ENCODE data around the gene MLX.
"Not testable (repeated sequence)": the region's sequence is repeated elsewhere in the genome, so short reads cannot be mapped to it uniquely, and the experiment has no call there.

The MLX gene

DNA sequence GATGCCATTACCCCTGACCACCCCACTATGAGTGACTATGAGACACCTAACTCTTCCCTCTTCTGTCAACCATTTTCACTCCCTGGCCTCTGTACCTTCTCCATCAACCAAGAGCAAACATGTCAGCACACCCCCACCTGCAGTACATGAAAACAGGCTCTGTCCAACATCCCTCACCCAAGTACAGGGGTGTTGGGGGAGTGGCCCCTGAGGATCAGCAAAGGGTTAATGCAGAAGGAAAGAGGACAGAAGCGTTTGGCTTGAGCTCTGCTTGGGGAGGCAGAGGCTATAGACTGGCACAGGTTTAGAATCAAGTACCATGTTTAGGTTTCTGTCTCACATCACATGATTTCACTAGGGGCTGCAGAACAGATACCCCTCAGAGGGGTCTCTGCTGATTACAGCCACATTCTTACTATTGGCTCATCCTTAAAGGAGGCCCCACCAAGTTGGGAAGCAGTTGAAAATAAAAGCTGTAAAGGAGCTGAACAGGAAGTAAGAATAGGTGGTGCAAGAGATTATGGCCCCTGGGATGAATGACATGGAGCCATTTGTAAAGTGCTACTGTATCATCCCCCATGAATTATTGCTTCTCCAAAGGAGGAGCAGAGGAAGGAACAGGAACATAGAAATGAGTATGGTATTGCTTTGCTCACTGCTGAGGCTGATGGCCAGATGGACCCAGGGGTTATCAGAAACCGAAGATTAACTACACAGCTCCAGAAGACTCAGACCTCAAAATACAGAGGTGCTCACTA lies 13.1 kb downstream of the MLX start:
- DNase-seq (ENCODE audit: low read depth), result no peak

- no peak for DNase-seq (ENCODE audit: low read depth)
Observed at GRCh38 chr17:42581744-42582270, 14.9 kb downstream of the MLX start.

DNA sequence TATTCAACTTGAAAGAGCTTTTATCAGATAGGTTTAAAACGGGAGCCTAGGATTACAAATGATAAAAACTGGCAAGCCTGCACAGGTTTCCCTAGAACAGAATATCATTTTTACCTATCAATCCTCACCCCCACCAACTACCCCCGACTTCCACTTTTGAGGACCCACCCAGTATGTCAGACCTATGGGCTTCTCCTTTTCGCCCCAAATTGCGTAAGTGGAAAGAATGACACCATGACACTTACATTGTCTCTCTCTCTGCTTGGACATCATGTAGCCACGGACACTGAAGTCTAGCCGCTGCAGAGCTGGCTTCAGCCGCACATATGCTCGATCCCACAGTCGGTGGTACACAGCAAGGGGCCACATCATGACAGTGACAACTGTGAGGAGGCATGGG lies 18.0 kb downstream of the MLX start:
- no peak for DNase-seq (ENCODE audit: low read depth)

GRCh38 chr17:42585353-42585752 lies 18.5 kb downstream of the MLX start:
- DNase-seq (ENCODE audit: low read depth), result no peak

- no peak for DNase-seq (ENCODE audit: low read depth)
Observed at GRCh38 chr17:42586514-42587230, 19.8 kb downstream of the MLX start.

DNA sequence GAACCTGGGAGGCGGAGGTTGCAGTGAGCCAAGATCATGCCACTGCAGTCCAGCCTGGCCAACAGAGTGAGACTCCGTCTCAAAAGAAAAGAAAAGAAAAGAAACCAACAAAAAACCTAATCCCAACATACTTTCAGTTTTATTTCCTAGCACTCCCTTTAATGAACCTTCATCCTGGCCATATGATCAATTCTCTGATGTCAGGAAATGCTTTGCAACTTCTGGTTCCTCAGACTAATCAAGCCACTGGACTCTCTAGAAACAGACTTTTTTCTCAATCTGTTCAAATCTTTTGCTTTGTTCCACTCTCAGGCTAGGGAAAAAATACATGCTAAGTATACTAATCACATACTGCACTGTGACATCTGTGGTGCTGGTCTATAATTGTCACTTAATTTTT lies 24.0 kb downstream of the MLX start:
- no peak for DNase-seq (ENCODE audit: low read depth)

DNA sequence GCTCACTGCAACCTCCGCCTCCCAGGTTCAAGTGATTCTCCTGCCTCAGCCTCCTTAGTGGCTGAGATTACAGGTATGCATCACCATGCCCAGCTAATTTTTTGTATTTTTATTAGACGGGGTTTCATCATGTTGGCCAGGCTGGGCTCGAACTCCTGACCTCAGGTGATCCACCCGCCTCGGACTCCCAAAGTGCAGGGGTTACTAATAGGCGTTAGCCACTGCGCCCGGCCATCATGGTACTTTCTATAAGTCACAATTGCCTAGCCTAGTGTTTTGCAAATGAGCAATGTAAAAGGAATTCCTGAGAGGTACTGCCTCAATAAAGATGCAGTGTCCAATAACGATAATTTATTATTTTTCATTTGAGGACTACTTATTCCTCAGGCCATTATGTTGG lies 24.5 kb downstream of the MLX start:
- DNase-seq (ENCODE audit: low read depth), result no peak

DNA sequence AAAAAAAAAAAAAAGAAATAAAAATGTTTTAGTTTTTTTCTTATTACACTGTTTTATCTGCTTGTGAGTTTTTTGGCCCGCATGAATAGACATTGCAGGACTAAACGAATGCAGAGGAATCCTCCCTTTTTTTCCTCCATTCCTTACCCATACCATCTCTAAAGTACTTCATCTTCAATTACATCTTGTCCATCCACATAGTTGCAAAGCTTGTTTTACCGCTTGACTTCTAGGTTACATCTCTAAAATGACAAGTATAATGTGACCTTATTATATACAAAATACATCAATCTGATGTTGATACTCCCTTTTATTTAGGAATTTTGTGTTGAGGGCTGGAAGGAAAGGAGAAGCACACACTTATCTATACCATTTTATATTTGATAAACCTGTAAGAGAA lies 29.5 kb downstream of the MLX start:
- no peak for DNase-seq (ENCODE audit: low read depth)

GRCh38 chr17:42598905-42599304 lies 32.0 kb downstream of the MLX start:
- DNase-seq (ENCODE audit: low read depth), result no peak

DNA sequence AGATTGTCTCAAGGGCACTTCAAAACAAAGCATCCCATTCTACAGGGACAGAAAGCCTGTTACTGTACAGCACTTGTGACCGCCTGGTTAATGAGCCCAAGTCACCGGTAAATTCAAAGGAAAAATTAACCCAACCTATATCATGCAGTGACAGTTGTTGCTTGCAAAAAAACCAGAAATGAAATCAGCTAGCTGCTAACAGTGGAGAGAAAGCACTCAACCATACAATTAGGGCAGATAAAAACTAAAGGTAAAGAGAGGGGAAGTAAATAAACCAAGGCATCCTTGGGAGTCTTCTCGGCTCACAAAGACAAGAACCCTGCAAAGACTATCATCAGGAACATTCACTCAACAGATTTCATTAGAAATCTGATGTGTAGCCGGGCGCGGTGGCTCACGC lies 36.4 kb downstream of the MLX start:
- DNase-seq (ENCODE audit: low read depth), result no peak

DNA sequence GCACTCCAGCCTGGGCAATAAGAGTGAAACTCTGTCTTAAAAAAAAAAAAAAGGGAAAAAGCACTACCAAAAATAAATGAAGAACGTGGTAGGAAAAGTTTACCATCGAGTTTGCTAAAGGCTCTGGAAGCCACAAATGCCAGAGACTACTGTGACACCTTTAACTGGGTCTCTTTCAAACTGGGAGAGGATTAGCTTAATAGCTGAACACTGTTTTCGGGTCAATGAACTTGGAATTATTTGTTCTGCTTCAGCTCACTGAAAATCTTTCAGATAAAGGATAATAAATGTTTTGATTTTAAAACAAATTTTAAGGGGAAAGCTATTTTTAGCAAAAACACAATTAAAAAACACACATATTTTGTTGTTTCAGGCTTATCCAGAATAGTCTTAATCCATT lies 40.9 kb downstream of the MLX start:
- no peak for DNase-seq (ENCODE audit: low read depth)

DNA sequence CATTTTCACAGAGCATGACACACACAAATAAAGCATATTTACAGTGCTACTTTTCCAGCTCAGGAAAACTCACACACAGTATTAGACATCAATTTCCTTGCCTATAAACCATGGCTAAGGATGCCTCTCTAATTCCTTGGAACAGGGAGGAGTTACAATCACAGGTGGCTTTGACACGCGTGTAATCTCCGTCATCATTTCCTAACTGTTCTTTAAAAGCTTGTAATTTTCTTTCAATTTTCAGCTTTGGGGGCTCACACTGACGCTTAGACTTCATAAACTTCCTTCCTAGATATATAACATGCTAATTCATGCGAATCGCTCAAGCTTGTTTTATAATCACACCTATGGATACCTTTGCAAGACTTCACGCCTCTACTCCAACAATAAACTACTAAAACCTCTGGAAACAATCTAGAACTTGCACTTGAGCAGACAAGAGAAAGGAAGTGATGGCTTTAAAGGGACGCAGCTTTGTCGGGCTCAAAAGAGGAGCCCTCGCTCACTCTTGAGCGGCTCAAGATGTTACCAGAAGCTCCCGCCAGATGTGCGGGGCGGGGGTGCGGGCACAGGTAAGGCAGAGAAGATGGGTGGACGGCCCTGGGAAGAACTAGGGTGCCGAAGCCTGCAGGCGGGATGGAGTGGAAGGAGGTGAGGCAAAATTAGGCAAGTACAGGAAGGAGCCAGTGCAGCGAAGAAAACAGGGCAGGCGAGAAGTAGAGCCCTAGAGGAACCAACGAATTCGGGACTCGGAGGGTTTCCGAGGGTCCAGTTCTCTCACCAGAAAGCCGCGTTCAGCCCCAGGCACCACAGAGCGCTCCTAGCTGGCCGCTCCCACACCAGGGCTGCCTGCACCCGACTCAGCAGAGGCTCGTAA lies 41.6 kb downstream of the MLX start:
- no peak for DNase-seq (ENCODE audit: low read depth)

DNA sequence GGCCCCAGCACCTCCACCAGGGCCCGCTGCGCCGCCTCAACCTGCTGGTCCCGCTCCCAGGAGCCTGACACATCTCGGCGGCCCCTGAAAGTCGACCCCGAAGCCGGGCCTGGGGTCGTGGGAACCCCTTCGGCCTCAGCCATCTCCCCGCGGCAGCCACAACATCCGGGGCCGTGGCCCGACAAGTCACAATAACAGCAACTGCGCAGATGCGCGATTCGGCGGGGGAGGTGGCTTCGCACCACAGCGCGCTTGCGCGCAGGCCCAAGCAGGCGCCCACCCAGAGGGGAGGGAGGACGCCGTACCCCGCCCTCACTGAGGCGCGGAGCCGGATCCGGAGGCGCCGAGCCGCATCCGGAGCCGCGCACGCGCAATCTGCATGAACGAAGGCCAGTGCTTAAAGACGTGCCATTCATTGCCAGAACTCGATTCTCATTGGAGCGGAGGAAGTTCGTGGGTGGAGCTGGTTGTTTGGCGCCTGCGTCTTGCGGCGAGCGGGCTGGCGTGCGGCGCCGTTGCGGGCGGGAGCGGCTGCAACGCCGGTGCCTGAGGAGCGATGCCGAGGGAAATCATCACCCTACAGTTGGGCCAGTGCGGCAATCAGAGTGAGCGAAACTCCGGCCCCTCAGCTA lies 42.4 kb downstream of the MLX start, which contains the start of the genes RETREG3 and TUBG1:
TSS of gene RETREG3 (minus strand) at position 193 of the 632 bp plus-strand sequence. CDS start at position 143, 50 bp downstream.
TSS of gene TUBG1 (plus strand) at position 502 of the 632 bp plus-strand sequence. CDS start at position 557, 55 bp downstream.
- peak; percentile 98 for DNase-seq (ENCODE audit: low read depth)

- peak; percentile 34 for DNase-seq (ENCODE audit: low read depth)
Observed at GRCh38 chr17:42609814-42610801, 43.2 kb downstream of the MLX start.

- DNase-seq (ENCODE audit: low read depth), result no peak
Observed at GRCh38 chr17:42612013-42612412, 45.1 kb downstream of the MLX start.

DNA sequence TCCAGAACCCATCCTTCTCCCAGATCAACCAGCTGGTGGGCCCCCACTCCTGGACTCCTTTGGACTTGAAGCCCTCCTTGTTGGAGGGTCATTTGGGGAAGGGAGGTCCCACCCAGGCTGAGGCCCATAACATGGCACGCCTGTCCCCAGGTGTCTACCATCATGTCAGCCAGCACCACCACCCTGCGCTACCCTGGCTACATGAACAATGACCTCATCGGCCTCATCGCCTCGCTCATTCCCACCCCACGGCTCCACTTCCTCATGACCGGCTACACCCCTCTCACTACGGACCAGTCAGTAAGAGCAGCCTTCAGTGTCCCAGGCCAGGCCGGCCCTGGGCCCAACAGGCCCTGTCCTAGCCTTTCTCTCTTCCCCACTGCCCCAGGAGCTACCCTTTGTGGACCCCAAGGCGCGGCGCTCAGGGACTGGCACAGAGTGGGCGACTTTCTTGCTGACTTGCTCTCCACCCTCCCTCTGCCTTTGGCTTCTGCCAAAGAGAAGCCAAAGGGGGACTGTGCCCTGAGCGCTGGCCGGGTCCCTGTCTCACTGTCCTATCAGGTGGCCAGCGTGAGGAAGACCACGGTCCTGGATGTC lies 46.9 kb downstream of the MLX start:
- no peak for DNase-seq (ENCODE audit: low read depth)

- no peak for DNase-seq (ENCODE audit: low read depth)
Observed at GRCh38 chr17:42617956-42618431, 51.1 kb downstream of the MLX start.

GRCh38 chr17:42618442-42619150 lies 51.7 kb downstream of the MLX start:
- no peak for DNase-seq (ENCODE audit: low read depth)

GRCh38 chr17:42621987-42622386 lies 55.1 kb downstream of the MLX start:
- DNase-seq (ENCODE audit: low read depth), result not testable (repeated sequence)
